Sigmoid colon (tissue), 4 donors: Measurements from ENCODE around the gene THAP4.

Experiments used
- EP300 ChIP-seq, 4 donors: sonication (generic); formaldehyde crosslinking; IDR thresholded peaks; one replicate each; pipeline ENCODE4 v1.6.1; 2017; ENCODE audit warnings: antibody characterized with exemption in 4 of 4
- POLR2A ChIP-seq, 2 donors: fragments of 450-650 bp; IDR thresholded peaks; one replicate each; pipeline ENCODE4 v1.6.1; 2016; ENCODE audit warnings: antibody characterized with exemption in 2 of 2, mild to moderate bottlenecking in 2 of 2, moderate library complexity in 2 of 2

GRCh38 chr2:241672243-241673188 is 35.6 kb upstream of the THAP4 start:
- no peak for TF ChIP-seq POLR2A (IDR thresholded peaks at IDR 0.05)
- no peak for TF ChIP-seq EP300 (IDR thresholded peaks at IDR 0.05)
